Adrenal gland (tissue), 19 donors: ENCODE data around the gene CXorf49B. TPM values are rescaled to one million over a fixed set of nuclear protein-coding genes. Genes with fewer than 3 reads are reported as not detected.
A peak's percentile ranks its signal among the peaks of the same experiment; 100 is the strongest.
"Not testable (repeated sequence)": the region's sequence is repeated elsewhere in the genome, so short reads cannot be mapped to it uniquely, and the experiment has no call there.

ENCODE experiments used
- DNase-seq, 7 donors: peaks; one replicate each; pipeline ENCODE4 v3.0.0-alpha.2; 2019 to 2020
- H3K27ac ChIP-seq, 5 donors: fragments of 200-600 bp; sonication (generic) in 4 of 5; 1 replicate in 3 of 5; 2 replicates in 2 of 5; pipeline versions ENCODE4 v1.5.1 to v1.8.0; 2016 to 2020; ENCODE audit warnings: mild to moderate bottlenecking in 1 of 5
- H3K27me3 ChIP-seq: fragments of 200-600 bp; 2 replicates; pipeline ENCODE4 v1.8.0; 2021
- H3K36me3 ChIP-seq, 2 donors: fragments of 200-600 bp; replicated peaks in 1 of 2; 1 replicate in 1 of 2; 2 replicates in 1 of 2; pipeline versions ENCODE4 v1.5.1 to v1.8.0; 2018 to 2022
- H3K4me1 ChIP-seq, 2 donors: fragments of 200-600 bp; replicated peaks in 1 of 2; 1 replicate in 1 of 2; 2 replicates in 1 of 2; pipeline versions ENCODE4 v1.5.1 to v1.8.0; 2018 to 2021
- H3K4me3 ChIP-seq, 4 donors: fragments of 200-600 bp; sonication (generic) in 3 of 4; one replicate each; pipeline ENCODE4 v1.5.1; 2016 to 2018
- H3K9me3 ChIP-seq, 3 donors: fragments of 200-600 bp; sonication (generic) in 1 of 3; replicated peaks in 1 of 3; 1 replicate in 2 of 3; 2 replicates in 1 of 3; pipeline versions ENCODE4 v1.5.1 to v1.8.0; 2016 to 2021
- WGBS, 4 donors: extraction: QIAGEN DNeasy Blood & Tissue Kit in 2 of 4; methylation state at CpG; one replicate each; pipeline versions ENCODE4 v1.1.5 to v1.1.7; 2013 to 2017; 5-methylcytosine and 5-hydroxymethylcytosine counted together
- intact Hi-C, 2 donors: fragments of 100-400 bp; cut with DNase I; formaldehyde crosslinking; loops; one replicate each; pipeline versions ENCODE4 v1.14.1 to v1.15.0; 2022 to 2023
- long read RNA-seq, 10 donors: library from polyadenylated mRNA in 3 of 10; unstranded in 2 of 10; stranded (forward) in 1 of 10; transcript quantifications; one replicate each; pipeline ENCODE4 v2.0.0 and lab custom pipeline, GENCODE V29; 2021 to 2026
- polyA plus RNA-seq, 3 donors: library from polyadenylated mRNA; stranded (reverse); fragments of 200-250 nt in 2 of 3; fragments of 350-450 nt in 1 of 3; fragmentation: Illumina TruSeq in 1 of 3; extraction: RNeasy Lipid Tissue Mini Kit (QIAGEN cat#74804) in 1 of 3; gene quantifications; one replicate each; pipeline ENCODE4 v1.2.3, GENCODE V29; 2013 to 2014
- total RNA-seq, 9 donors: library from RNA; depleted of rRNA in 4 of 9; stranded (reverse); fragments of >200 nt in 4 of 9; fragments of 120-200 nt in 1 of 9; fragmentation: NEBNext Ultra II Directional in 1 of 9; extraction: Animal tissue kit (Norgen Biotek cat#: 25700) in 1 of 9; gene quantifications; one replicate each; pipeline versions ENCODE4 v1.1.0 to v1.2.4, GENCODE V29; 2013 to 2023
- donor health status: healthy with polysubstance abuse.
- donor health status: Bipolar disorder and iron deficiency.
- donor health status: DM: yes; HTN: yes; CAD: no.
- donor health status: DM: no; HTN: no; CAD: no.
- donor health status: DM: no; HTN: no; CAD: no.
- donor health status: DM: yes; HTN: yes; CAD: no.

CXorf49B gene
- total RNA-seq (not detected), polyA plus RNA-seq (not detected)
- long read RNA-seq, donor 1 = 0 reads
- long read RNA-seq, donor 2 = 0 reads
- long read RNA-seq, donor 3 = 0 reads
- long read RNA-seq, donor 4 = 0 reads
- long read RNA-seq, donor 5 = 0 reads
- long read RNA-seq, donor 6 = 0 reads
- long read RNA-seq, donor 7 = 0 reads
- long read RNA-seq, donor 8 = 0 reads
- long read RNA-seq, donor 9 = 0 reads
- long read RNA-seq, donor 10 = 0 reads

GRCh38 chrX:71763049-71763448, at the start of gene CXorf49B:
CXorf49B (plus strand) TSS chrX:71763349; CDS start chrX:71763424, 75 bp downstream.
- H3K9me3 ChIP-seq, H3K4me3 ChIP-seq, H3K27me3 ChIP-seq, H3K4me1 ChIP-seq, intact Hi-C loops, H3K27ac ChIP-seq, DNase-seq, H3K36me3 ChIP-seq: not testable (repeated sequence)
- WGBS, 4 donors = no CpG with 5 or more reads among the region's 34 CpGs

DNA sequence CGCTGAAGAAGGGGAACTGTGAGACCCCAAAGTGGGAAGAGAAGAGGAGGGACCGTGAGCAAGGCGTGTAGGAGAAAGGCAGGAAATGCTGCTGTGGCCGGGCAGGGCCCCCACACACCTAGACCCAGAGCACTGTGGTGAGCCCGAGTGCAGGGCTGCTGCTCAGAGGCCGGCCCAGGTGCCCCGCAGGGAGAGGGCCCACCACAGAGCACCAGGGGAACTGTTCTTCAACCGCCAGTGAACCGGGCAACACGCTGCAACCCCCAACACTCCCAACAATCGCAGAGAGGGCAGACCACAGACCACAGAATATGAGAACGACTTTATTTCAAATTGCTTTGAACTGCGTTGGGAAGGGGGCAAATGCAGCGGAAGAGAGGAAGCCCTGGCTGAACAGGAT, 49.1 kb upstream of the CXorf49B start:
- H3K4me1 ChIP-seq, DNase-seq, intact Hi-C loops, H3K27ac ChIP-seq, H3K27me3 ChIP-seq, H3K9me3 ChIP-seq, H3K36me3 ChIP-seq, H3K4me3 ChIP-seq: not testable (repeated sequence)
- WGBS, 4 donors = no CpG with 5 or more reads among the region's 14 CpGs

DNA sequence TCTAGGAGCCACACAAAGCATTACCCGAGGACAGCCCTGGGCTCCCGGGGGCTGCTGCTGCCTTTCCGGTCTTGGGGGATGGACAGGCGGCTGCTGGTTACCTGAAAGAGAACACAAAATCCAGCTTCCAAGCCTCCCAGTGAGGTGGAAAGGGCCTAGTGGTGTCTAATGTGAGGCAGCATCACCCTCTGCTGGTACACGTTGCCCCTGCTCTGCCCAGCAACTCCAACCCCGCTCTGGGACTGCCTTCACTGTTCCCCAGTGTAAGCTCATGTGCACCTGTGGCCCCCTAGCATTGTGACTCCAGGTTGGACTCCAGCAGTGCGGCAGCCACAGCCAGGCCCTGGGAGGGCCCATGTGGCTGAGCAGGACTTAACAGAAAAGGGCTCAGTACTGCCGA, 47.6 kb upstream of the CXorf49B start:
- H3K9me3 ChIP-seq, DNase-seq, H3K4me1 ChIP-seq, H3K27ac ChIP-seq, H3K4me3 ChIP-seq, intact Hi-C loops, H3K27me3 ChIP-seq, H3K36me3 ChIP-seq: not testable (repeated sequence)
- no CpG with 5 or more reads among the region's 8 CpGs for WGBS, 4 donors

GRCh38 chrX:71716323-71716722, 46.8 kb upstream of the CXorf49B start:
- DNase-seq, H3K4me3 ChIP-seq, H3K4me1 ChIP-seq, H3K27ac ChIP-seq, intact Hi-C loops, H3K36me3 ChIP-seq, H3K9me3 ChIP-seq, H3K27me3 ChIP-seq: not testable (repeated sequence)
- WGBS, 4 donors = no CpG with 5 or more reads among the region's 12 CpGs

DNA sequence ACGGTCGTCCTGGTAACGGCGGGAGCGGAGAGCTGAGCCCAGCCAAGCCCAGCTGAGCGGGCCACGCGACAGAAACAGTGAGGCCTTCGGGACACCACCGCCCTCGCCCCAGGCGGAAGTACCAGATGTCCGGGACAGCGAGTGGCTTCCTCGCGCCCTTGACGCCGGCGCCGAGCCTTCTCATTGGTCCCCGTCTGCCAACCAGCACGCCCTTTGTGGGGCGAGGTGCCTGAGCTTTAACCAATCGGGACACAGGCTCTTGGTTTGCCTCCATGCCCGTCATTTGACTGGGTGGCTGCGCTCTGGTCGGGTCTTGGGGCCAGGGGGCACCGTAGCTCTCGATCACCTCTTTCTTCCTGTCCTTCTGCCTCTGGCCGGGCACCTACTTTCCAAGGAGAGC, 45.0 kb upstream of the CXorf49B start, which contains the start of gene CXorf49:
Gene CXorf49, minus strand, starts transcription at position 101 of the 400 bp plus-strand sequence. CDS start 134 bp downstream, outside the sequence.
- WGBS, 4 donors = no CpG with 5 or more reads among the region's 30 CpGs
- DNase-seq, H3K36me3 ChIP-seq, H3K9me3 ChIP-seq, H3K4me1 ChIP-seq, H3K4me3 ChIP-seq, H3K27me3 ChIP-seq, H3K27ac ChIP-seq, intact Hi-C loops: not testable (repeated sequence)

GRCh38 chrX:71719195-71719594, 44.0 kb upstream of the CXorf49B start:
- H3K27ac ChIP-seq, H3K36me3 ChIP-seq, H3K9me3 ChIP-seq, intact Hi-C loops, H3K4me3 ChIP-seq, H3K4me1 ChIP-seq, H3K27me3 ChIP-seq: not testable (repeated sequence)
- peak in 2 of 7 donors; percentile 0 to 2 for DNase-seq
- 65 to 87% methylated on average over 7 to 9 of the region's 30 CpGs; no CpG with 5 or more reads in 2 of the 4 donors for WGBS, 4 donors

- H3K4me3 ChIP-seq, H3K27me3 ChIP-seq, H3K27ac ChIP-seq, H3K4me1 ChIP-seq, DNase-seq, H3K36me3 ChIP-seq, H3K9me3 ChIP-seq, intact Hi-C loops: not testable (repeated sequence)
- WGBS, 4 donors = no CpG with 5 or more reads among the region's 20 CpGs
These were observed 42.8 kb upstream of the CXorf49B start for GRCh38 chrX:71720289-71720886.

DNA sequence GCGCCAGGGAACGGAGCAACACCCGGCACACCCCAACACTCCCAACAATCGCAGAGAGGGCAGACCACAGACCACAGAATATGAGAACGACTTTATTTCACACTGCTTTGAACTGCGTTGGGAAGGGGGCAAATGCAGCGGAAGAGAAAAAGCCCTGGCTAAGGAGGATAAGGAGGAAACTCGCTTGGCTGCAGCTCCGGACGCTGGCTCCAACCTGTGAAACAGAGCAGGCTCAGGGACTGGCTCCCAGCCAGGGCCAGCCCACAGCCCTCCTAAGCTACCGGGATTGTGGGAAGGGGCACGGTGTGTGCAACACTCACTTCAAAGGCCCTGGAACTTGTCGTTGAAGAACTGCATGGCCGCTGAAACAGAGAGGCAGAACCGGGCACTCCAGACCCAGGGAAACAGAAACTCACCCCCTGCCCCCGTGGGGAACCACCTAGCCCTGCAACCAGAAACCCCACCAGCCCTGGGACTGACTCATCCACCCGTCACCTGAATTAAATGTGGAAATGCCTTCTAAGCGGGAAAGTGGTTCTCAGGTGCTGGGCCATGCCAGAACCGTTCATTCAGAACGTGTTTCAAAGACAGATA, 2.4 kb upstream of the CXorf49B start:
- no CpG with 5 or more reads among the region's 20 CpGs for WGBS, 4 donors
- intact Hi-C loops, DNase-seq: not testable (repeated sequence)

GRCh38 chrX:71764832-71765231, 1.7 kb downstream of the CXorf49B start:
- H3K4me1 ChIP-seq, H3K27ac ChIP-seq, H3K27me3 ChIP-seq, H3K9me3 ChIP-seq, H3K36me3 ChIP-seq, DNase-seq, intact Hi-C loops, H3K4me3 ChIP-seq: not testable (repeated sequence)
- WGBS, 4 donors = no CpG with 5 or more reads among the region's 11 CpGs

More for the DNA sequence above, 2.4 kb upstream of the CXorf49B start:
- H3K36me3 ChIP-seq, H3K27me3 ChIP-seq, H3K4me3 ChIP-seq, H3K4me1 ChIP-seq, H3K9me3 ChIP-seq, H3K27ac ChIP-seq: not testable (repeated sequence)

- WGBS, 4 donors = no CpG with 5 or more reads among the region's 8 CpGs
- intact Hi-C loops, H3K4me1 ChIP-seq, H3K4me3 ChIP-seq, DNase-seq, H3K9me3 ChIP-seq, H3K27ac ChIP-seq, H3K27me3 ChIP-seq, H3K36me3 ChIP-seq: not testable (repeated sequence)
These were observed 2.5 kb downstream of the CXorf49B start for GRCh38 chrX:71765613-71766012.

DNA sequence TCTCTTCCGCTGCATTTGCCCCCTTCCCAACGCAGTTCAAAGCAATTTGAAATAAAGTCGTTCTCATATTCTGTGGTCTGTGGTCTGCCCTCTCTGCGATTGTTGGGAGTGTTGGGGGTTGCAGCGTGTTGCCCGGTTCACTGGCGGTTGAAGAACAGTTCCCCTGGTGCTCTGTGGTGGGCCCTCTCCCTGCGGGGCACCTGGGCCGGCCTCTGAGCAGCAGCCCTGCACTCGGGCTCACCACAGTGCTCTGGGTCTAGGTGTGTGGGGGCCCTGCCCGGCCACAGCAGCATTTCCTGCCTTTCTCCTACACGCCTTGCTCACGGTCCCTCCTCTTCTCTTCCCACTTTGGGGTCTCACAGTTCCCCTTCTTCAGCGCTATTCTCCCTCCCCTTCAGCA, 4.0 kb downstream of the CXorf49B start:
- WGBS, 4 donors = no CpG with 5 or more reads among the region's 14 CpGs
- intact Hi-C loops, H3K36me3 ChIP-seq, DNase-seq, H3K4me1 ChIP-seq, H3K9me3 ChIP-seq, H3K27ac ChIP-seq, H3K4me3 ChIP-seq, H3K27me3 ChIP-seq: not testable (repeated sequence)
